Astrocyte (in vitro differentiated cells and primary cell): ENCODE results near the gene CYP27B1. TPM values are rescaled to one million over a fixed set of nuclear protein-coding genes. Genes with fewer than 3 reads are reported as not detected.

Source experiments
- DNase-seq: peaks from one replicate; pipeline ENCODE4 v3.0.0-alpha.2; 2010; ENCODE audit warnings: low read depth
- FAIRE-seq: peaks from 2 replicates; lab custom pipeline; 2011; peaks lifted over from hg19 to GRCh38; lab: Jason Lieb, UNC
- H2AFZ ChIP-seq: 2 replicates; pipeline ENCODE4 v1.6.0; 2012; ENCODE audit warnings: low read depth, low read length, inconsistent platforms
- H3K27ac ChIP-seq: 2 replicates; pipeline ENCODE4 v1.5.1; 2011; ENCODE audit warnings: low read depth, low read length, inconsistent platforms
- H3K27me3 ChIP-seq: 2 replicates; pipeline ENCODE4 v1.6.0; 2011; ENCODE audit warnings: low read length, inconsistent platforms; ENCODE audit not compliant: insufficient read depth
- H3K36me3 ChIP-seq: 2 replicates; pipeline ENCODE4 v1.5.1; 2011; ENCODE audit warnings: low read length, inconsistent platforms; ENCODE audit not compliant: insufficient read depth
- H3K4me1 ChIP-seq: 2 replicates; pipeline ENCODE4 v1.5.1; 2011; ENCODE audit warnings: low read length, inconsistent platforms; ENCODE audit not compliant: insufficient read depth
- H3K4me2 ChIP-seq: 2 replicates; pipeline ENCODE4 v1.6.0; 2012; ENCODE audit warnings: low read length, inconsistent platforms
- H3K4me3 ChIP-seq: 2 replicates; pipeline ENCODE4 v1.5.1; 2011; ENCODE audit warnings: low read depth, mild to moderate bottlenecking, low read length, inconsistent platforms; ENCODE audit not compliant: insufficient read depth
- H3K79me2 ChIP-seq: 2 replicates; pipeline ENCODE4 v1.6.0; 2012; ENCODE audit warnings: mild to moderate bottlenecking, low read length, inconsistent platforms; ENCODE audit not compliant: insufficient read depth
- H3K9ac ChIP-seq: 2 replicates; pipeline ENCODE4 v1.6.0; 2012; ENCODE audit warnings: mild to moderate bottlenecking, low read length, inconsistent platforms
- H3K9me3 ChIP-seq: 2 replicates; pipeline ENCODE4 v1.5.1; 2012; ENCODE audit warnings: low read depth, mild to moderate bottlenecking, low read length, inconsistent platforms; ENCODE audit not compliant: insufficient read depth
- H4K20me1 ChIP-seq: 2 replicates; pipeline ENCODE4 v1.6.0; 2012; ENCODE audit warnings: low read length, inconsistent platforms; ENCODE audit not compliant: insufficient read depth
- H3K27ac Mint-ChIP-seq: one replicate; pipeline ENCODE4 v1.8.0; 2021; ENCODE audit warnings: mild to moderate bottlenecking, mixed read lengths; ENCODE audit not compliant: unreplicated experiment
- H3K27me3 Mint-ChIP-seq: one replicate; pipeline ENCODE4 v1.8.0; 2021; ENCODE audit warnings: low read depth, mixed read lengths; ENCODE audit not compliant: unreplicated experiment
- H3K36me3 Mint-ChIP-seq: one replicate; pipeline ENCODE4 v1.8.0; 2021; ENCODE audit warnings: low read depth, mixed read lengths; ENCODE audit not compliant: unreplicated experiment
- H3K4me1 Mint-ChIP-seq: one replicate; pipeline ENCODE4 v1.8.0; 2021; ENCODE audit warnings: low read depth, mixed read lengths; ENCODE audit not compliant: unreplicated experiment
- H3K4me3 Mint-ChIP-seq: one replicate; pipeline ENCODE4 v1.8.0; 2021; ENCODE audit warnings: mild to moderate bottlenecking, moderate library complexity, mixed read lengths; ENCODE audit not compliant: unreplicated experiment
- H3K9me3 Mint-ChIP-seq: one replicate; pipeline ENCODE4 v1.8.0; 2021; ENCODE audit warnings: mild to moderate bottlenecking, mixed read lengths; ENCODE audit not compliant: unreplicated experiment
- EZH2 ChIP-seq: IDR thresholded peaks from 2 replicates; pipeline ENCODE4 v1.6.1; 2012; ENCODE audit warnings: mild to moderate bottlenecking, low read length, inconsistent platforms; ENCODE audit not compliant: insufficient read depth
- total RNA-seq: library from RNA; stranded (reverse); gene quantifications from 2 replicates; pipeline ENCODE4 v1.2.1, GENCODE V29; 2021
- TF ChIP-seq, protein P1 (sequence below): IDR thresholded peaks from 2 replicates; pipeline ENCODE4 v1.5.1; 2011; ENCODE audit warnings: low read depth, mild to moderate bottlenecking, inconsistent platforms, low read length, moderate library complexity; ENCODE audit not compliant: insufficient read depth

The CYP27B1 gene
- total RNA-seq, 1 donor from 2014 or later, result 1.5 TPM

- peaks cover 31% of the 10 kb centered on the region for H3K36me3 ChIP-seq
- H3K4me1 Mint-ChIP-seq, result peaks cover 26% of the 10 kb centered on the region
- H2AFZ ChIP-seq, result no peak overlapping the region
- H3K36me3 Mint-ChIP-seq, result peaks cover 37% of the 10 kb centered on the region
- peak overlapping the region; percentile 94 for H3K27ac Mint-ChIP-seq
- H3K9ac ChIP-seq, result peak overlapping the region; percentile 97
- H3K9me3 Mint-ChIP-seq, result no peaks in the 10 kb centered on the region
- no peaks in the 10 kb centered on the region for H3K9me3 ChIP-seq
- peaks cover 13% of the 10 kb centered on the region for H4K20me1 ChIP-seq
- peaks cover 6% of the 10 kb centered on the region for H3K27me3 ChIP-seq
- peaks cover 34% of the 10 kb centered on the region for H3K79me2 ChIP-seq
- no peak for TF ChIP-seq EZH2
- TF ChIP-seq, protein P1, sequence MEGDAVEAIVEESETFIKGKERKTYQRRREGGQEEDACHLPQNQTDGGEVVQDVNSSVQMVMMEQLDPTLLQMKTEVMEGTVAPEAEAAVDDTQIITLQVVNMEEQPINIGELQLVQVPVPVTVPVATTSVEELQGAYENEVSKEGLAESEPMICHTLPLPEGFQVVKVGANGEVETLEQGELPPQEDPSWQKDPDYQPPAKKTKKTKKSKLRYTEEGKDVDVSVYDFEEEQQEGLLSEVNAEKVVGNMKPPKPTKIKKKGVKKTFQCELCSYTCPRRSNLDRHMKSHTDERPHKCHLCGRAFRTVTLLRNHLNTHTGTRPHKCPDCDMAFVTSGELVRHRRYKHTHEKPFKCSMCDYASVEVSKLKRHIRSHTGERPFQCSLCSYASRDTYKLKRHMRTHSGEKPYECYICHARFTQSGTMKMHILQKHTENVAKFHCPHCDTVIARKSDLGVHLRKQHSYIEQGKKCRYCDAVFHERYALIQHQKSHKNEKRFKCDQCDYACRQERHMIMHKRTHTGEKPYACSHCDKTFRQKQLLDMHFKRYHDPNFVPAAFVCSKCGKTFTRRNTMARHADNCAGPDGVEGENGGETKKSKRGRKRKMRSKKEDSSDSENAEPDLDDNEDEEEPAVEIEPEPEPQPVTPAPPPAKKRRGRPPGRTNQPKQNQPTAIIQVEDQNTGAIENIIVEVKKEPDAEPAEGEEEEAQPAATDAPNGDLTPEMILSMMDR, result no peak
- peak overlapping the region; percentile 76 for H3K4me3 ChIP-seq
- peak overlapping the region; percentile 95 for H3K27ac ChIP-seq
- peaks cover 23% of the 10 kb centered on the region for H3K4me1 ChIP-seq
- FAIRE-seq (no peak), DNase-seq (no peak)
- H3K27me3 Mint-ChIP-seq, result no peaks in the 10 kb centered on the region
- peak overlapping the region; percentile 95 for H3K4me2 ChIP-seq
- peak overlapping the region; percentile 91 for H3K4me3 Mint-ChIP-seq
Observed at GRCh38 chr12:57750561-57751431, 16.1 kb downstream of the CYP27B1 start.

DNA sequence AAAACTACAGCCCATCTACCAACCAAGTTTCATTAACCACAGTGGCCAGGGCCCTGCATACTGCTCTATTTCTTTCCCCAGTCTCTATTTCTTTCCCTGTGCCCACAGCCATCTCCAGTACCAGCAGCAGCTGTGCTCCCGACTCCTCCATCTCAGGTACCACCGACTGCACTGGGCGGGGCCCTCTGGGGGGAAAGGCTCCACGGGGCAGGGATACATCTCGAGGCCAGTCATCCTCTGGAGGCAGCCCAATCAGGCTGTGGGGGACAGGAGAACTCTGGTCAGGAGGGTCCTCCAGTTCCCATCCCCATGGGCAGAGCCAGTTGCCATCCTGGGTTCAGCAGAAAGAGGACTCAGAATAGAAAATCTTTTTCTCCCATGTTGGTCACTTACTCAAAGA, 17.8 kb downstream of the CYP27B1 start:
- H3K27ac Mint-ChIP-seq, result no peak overlapping the region
- no peak overlapping the region for H2AFZ ChIP-seq
- FAIRE-seq, result no peak

More for the DNA sequence above, 17.8 kb downstream of the CYP27B1 start:
- peaks cover 13% of the 10 kb centered on the region for H4K20me1 ChIP-seq
- no peak overlapping the region for H3K4me3 ChIP-seq
- no peak overlapping the region for H3K9ac ChIP-seq
- Mint-ChIP-seq H3K27me3 (no peaks in the 10 kb centered on the region), H3K9me3 (no peaks in the 10 kb centered on the region), H3K36me3 (peaks cover 40% of the 10 kb centered on the region), H3K4me1 (peaks cover 25% of the 10 kb centered on the region), H3K4me3 (no peak overlapping the region)
- no peaks in the 10 kb centered on the region for H3K27me3 ChIP-seq
- no peak overlapping the region for H3K27ac ChIP-seq
- H3K36me3 ChIP-seq, result peaks cover 31% of the 10 kb centered on the region
- H3K4me2 ChIP-seq, result no peak overlapping the region
- TF ChIP-seq EZH2, result no peak
- TF ChIP-seq, protein P1, result no peak
- H3K9me3 ChIP-seq, result no peaks in the 10 kb centered on the region
- peaks cover 23% of the 10 kb centered on the region for H3K4me1 ChIP-seq
- peaks cover 41% of the 10 kb centered on the region for H3K79me2 ChIP-seq
- DNase-seq, result no peak
